Right lobe of liver (tissue), 4 donors: ENCODE data around the gene MMAA.

Experiments used
- POLR2A ChIP-seq: fragments of 450-650 bp; IDR thresholded peaks from one replicate; pipeline ENCODE4 v1.6.1; 2017; ENCODE audit warnings: antibody characterized with exemption, mild to moderate bottlenecking
- TF ChIP-seq, protein P1 (sequence below), 4 donors: fragments of 200-600 bp in 3 of 4; fragments of 450-650 bp in 1 of 4; IDR thresholded peaks; one replicate each; pipeline versions ENCODE4 v1.5.1 to v1.8.0; 2016 to 2022; ENCODE audit warnings: antibody characterized with exemption in 4 of 4, mild to moderate bottlenecking in 2 of 4
- donor health status: DM: no; HTN: no; CAD: no.
- donor health status: DM: no; HTN: no; CAD: no.
- donor health status: DM: no; HTN: yes; CAD: no.

DNA sequence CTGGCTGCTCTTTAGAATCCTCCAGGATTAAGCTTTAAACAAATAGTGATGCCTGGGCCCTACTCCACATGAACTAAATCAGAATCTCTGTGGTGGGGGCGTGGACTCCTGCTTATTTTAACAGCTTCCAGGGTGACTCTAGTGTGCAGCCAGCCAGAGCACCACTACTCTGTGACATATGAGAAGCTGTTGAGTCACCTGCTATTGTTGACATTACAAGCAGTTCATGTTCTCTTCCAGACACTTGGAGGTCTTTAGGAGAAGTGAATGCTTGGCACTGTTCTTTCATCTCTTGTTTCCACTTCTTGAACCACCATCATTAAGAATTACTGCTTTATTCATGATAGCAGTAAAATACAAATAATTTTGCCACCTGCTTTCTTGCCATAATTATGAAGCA is 60.3 kb downstream of the MMAA start:
- TF ChIP-seq, protein P1, sequence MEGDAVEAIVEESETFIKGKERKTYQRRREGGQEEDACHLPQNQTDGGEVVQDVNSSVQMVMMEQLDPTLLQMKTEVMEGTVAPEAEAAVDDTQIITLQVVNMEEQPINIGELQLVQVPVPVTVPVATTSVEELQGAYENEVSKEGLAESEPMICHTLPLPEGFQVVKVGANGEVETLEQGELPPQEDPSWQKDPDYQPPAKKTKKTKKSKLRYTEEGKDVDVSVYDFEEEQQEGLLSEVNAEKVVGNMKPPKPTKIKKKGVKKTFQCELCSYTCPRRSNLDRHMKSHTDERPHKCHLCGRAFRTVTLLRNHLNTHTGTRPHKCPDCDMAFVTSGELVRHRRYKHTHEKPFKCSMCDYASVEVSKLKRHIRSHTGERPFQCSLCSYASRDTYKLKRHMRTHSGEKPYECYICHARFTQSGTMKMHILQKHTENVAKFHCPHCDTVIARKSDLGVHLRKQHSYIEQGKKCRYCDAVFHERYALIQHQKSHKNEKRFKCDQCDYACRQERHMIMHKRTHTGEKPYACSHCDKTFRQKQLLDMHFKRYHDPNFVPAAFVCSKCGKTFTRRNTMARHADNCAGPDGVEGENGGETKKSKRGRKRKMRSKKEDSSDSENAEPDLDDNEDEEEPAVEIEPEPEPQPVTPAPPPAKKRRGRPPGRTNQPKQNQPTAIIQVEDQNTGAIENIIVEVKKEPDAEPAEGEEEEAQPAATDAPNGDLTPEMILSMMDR (IDR thresholded peaks at IDR 0.05): no peak
- TF ChIP-seq POLR2A: no peak
